Activated T-cell treated with anti-CD3 and anti-CD28 coated beads, Interleukin-2, amount 50 U/mL, for 48 hours (primary cell): Measurements from ENCODE around the gene CES3.
A peak's percentile ranks its signal among the peaks of the same experiment; 100 is the strongest.

Experiments
- DNase-seq, 2 experiments: peaks; one replicate each; pipeline ENCODE4 v3.0.0-alpha.2; 2020

The CES3 gene

DNA sequence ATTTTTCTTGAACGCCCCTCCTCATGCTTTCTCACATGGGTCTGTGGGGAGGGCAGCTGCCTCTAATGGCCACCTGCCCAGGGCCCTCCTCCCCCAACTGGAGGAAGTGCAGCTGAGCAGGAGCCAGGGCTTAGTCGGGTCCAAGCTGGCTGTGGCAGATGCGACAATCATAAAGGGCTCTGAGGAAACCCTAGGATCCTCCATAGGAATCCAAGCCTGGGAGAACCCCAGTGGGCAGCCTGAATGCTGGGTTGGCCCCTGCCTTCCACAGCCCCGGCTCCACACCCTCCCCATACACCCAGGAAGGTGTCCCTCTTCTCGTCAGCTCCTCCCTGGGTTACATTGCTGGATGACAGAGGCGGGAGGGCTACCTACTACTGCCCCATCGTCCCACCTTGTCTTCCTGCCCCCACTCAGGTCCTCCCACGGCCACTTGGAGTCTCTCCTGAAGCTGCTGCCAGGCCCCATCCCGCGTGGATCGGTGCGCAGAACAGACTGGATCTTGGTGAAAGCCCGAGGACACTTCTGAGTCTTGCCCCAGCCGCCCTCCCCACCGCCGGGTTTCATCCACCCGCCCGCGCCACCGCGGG is 52.3 kb downstream of the CES3 start:
- DNase-seq: no peak

DNA sequence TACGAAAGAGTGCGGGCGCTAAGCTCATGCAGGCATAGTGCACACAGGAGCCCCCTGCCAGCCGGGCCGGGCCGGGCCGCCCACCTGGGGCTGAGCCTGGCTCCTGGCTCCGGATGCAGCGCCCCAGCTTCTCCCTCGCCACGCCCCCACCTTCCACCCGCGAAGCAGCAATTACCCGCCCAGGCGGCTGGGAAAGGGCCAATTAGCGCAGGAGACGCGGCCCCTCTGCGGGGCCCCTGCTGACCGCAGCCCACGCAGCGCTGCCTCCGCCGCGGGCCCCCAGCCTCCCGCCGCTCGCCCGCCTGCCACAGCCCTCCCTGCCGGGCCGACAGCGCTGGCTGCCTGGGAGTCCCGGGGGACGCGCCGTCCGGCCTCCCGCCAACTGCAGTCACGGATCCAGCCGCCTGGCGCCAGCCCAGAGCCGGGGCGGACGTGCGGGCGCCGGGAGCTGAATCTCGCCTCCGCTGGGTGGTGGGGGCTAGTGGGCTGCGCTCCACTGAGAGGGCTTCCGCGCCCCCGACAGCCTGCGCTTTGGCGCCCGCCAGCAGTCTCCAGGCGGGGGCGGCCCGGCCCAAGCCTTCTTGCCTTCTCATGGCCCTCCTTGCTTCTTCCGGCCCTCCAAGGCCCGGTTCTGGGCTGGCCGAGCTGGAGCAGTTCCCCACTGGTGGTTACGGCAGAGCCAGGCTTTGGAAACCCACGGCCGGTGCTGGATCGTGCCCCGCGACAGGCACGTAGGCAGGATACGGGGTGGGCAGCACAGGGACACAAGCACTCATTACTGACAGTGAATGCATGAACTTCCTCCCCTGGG is 53.0 kb downstream of the CES3 start:
- peak; percentile 90 to 92 for DNase-seq

DNA sequence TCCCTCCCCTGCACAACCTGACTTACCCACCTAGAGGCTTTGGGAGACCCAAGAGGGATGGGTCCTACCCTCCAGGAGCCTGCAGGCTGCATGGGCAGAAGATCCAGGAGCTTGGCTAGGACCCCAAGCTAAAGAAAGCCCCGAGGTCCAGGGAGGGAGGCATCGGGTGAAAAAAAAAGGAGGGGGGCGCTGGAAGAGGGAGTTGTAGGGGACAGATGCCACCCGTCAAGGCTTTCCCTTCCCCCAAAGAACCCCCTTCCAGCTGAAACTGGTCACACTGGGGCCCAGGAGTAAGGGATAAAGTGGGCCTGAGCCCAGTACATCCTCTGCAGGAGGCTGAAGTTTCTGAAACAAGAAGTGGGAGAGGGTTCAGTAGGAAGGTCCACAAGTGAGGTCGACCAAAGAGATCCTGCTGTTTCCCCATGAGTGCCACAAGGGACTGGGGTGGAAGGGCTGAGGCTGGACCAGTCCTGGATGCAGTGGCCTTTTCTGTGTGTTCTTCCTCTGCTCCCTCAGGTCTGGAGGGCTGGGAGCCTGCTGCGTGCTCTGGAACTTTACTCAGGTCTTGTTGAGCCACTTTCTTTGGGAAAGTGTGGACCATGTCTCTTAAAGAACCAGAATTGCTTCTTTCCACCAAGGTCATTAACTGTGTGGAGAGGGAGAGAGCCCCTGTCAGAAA is 53.7 kb downstream of the CES3 start:
- DNase-seq: peak in 1 of 2 experiments; percentile 37

GRCh38 chr16:67015313-67015731 is 54.3 kb downstream of the CES3 start:
- DNase-seq: peak in 1 of 2 experiments; percentile 32

DNA sequence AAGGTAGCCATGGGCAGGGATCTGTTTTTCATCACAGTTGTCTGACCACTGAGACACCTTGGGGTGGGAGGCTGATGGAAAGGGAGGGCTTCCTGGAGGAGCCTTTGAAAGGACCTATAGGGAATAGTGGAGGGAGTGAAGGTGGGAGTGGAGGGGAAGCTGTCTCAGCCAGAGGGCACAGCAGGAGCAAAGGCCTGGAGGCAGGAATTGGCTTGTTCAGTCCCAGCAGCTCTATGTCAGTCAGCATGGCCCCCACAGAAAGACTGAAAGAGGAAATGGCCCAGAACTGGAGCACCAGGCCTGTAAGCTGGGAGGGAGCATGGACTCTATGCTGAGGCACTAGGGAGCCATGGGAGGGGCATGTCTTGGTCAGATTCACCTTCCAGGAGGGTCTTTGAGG is 55.1 kb downstream of the CES3 start:
- peak in 1 of 2 experiments; percentile 17 for DNase-seq

- DNase-seq: peak in 1 of 2 experiments; percentile 19
These were observed 55.8 kb downstream of the CES3 start for GRCh38 chr16:67016681-67017420.

DNA sequence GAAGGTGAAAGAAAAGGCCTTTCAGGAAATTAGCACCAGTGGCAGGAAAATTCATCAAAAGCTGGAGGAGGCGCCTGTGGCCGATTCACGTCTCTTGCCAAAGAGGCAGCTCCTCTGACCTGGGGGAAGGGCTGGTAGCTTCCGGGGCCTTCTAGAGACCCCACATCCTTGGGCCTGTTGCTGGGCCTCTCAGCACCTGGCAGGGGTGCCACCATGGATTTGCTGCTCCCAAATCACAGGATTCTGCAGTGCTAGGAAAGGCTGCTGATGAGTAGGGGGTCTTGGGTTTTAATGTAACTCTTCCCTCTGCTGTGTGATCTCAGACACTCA is 56.3 kb downstream of the CES3 start:
- DNase-seq: no peak

DNA sequence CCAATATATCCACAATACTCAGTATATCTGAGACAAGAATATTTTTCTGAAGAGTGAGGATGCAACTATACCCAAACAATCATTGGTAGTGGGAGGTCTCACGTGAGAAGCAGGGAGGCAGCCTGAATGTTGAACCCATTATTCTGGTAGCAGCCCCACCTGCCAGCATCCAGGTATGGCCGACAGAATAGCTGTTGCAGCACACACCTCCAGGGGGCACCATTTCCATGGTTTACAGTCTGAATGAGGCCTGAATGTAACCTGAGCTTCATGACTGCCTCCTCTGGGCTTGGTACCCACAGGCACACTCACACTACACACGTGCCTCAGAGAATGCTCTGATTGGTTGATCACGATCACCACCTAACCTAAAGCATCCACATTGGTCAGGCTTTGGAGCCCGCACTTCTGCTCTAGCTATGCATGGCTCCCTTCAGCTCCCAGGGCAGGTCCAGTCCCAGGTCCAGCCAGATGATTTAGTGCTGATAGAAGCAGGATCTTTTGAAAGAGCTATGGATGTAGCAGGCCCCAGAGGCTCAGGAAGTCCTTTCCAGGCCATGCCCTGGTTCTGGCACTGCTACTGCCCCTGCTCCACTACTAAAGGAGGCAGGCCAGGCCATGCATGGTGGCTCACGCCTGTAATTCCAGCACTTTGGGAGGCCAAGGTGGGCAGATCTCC is 56.9 kb downstream of the CES3 start:
- DNase-seq: peak; percentile 93 to 94

GRCh38 chr16:67019171-67019570 is 58.1 kb downstream of the CES3 start:
- DNase-seq: peak in 1 of 2 experiments; percentile 12

- peak in 1 of 2 experiments; percentile 17 for DNase-seq
These were observed 60.3 kb downstream of the CES3 start for GRCh38 chr16:67021321-67021720.

DNA sequence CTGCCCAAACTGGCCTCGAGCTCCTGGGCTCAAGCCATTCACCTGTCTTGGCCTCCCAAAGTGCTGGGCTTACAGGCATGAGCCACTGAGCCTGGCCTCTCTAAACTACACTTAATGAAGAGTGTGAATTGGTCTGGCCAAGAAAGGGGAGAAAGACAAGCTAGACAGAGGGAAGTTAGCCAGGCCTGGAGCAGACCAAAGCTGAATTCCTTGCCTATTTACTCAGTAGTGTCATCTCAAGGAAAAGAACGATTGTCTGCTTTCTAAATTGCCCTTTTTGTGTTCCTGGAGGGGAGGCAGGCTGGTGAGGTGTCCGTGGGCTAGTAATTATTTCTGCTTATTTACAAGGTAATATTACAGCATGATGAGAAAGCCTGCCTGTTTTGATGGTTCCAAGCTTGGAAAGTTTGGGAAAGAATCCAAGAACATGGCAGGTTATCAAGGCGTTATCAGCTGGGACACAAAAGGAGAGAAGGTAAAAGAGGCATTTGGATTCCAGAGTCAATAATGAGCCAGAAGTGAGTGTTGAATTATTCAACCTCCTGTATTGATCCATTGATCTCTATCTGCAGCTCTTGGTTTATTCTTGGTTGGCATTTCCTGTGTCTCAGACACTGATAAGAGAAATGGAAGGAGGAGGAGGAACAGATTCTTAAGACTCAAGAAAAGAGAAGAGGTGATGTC is 61.6 kb downstream of the CES3 start:
- peak in 1 of 2 experiments; percentile 14 for DNase-seq

DNA sequence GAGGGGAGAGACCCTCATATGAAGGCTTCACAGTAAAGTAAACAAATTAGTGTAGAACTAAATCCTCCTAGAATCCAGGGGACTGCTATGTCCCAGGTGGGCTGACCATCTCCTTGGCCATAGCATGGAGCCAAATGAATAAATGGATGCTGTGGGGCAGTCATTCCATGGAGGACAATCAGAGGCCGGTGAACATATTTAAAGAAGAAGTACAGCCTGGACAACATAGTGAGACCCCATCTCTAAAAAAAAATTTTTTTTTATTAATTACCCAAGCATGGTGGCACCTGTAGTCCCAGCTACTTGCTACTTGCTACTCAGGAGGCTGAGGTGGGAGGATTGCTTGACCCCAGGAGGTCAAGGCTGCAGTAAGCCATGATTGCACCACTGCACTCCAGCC is 62.6 kb downstream of the CES3 start:
- peak in 1 of 2 experiments; percentile 1 for DNase-seq
